Activated CD8-positive, alpha-beta memory T cell treated with anti-CD3 and anti-CD28 coated beads for 48 hours (primary cell): ENCODE data around the gene GPX6.
A peak's percentile ranks its signal among the peaks of the same experiment; 100 is the strongest.
"Not testable (repeated sequence)": the region's sequence is repeated elsewhere in the genome, so short reads cannot be mapped to it uniquely, and the experiment has no call there.

Experiments
- DNase-seq, 3 experiments: peaks; one replicate each; pipeline ENCODE4 v3.0.0-alpha.2; 2020; ENCODE audit warnings: low read depth in 2 of 3, low spot score in 2 of 3

The GPX6 gene, protein sequence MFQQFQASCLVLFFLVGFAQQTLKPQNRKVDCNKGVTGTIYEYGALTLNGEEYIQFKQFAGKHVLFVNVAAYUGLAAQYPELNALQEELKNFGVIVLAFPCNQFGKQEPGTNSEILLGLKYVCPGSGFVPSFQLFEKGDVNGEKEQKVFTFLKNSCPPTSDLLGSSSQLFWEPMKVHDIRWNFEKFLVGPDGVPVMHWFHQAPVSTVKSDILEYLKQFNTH

GRCh38 chr6:28515676-28516075 is at the start of gene GPX6:
GPX6 (minus strand) TSS chr6:28515793; CDS start chr6:28515743, 50 bp downstream.
- DNase-seq = no peak

GRCh38 chr6:28563430-28564095 is 48.0 kb upstream of the GPX6 start:
- no peak for DNase-seq

DNA sequence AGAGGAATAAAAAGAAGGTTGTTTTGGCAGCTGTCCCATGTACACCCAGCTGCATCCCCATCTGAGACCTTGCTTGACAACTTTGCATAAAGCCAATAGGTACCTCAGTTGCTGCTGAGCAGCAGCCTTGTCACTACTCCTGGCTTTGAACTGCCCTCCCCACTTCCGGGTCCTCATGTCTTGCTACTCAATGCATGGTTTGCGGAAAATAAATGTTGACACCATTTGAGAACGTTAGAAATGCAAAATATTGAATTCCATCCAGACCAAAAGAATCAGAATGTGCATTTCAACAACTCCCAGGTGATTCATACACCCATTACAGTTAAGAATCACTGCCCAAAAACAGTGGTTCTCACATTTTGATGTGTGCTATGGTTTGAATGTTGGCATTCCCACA is 43.0 kb upstream of the GPX6 start:
- DNase-seq = no peak

GRCh38 chr6:28555136-28555535 is 39.5 kb upstream of the GPX6 start:
- no peak for DNase-seq

DNA sequence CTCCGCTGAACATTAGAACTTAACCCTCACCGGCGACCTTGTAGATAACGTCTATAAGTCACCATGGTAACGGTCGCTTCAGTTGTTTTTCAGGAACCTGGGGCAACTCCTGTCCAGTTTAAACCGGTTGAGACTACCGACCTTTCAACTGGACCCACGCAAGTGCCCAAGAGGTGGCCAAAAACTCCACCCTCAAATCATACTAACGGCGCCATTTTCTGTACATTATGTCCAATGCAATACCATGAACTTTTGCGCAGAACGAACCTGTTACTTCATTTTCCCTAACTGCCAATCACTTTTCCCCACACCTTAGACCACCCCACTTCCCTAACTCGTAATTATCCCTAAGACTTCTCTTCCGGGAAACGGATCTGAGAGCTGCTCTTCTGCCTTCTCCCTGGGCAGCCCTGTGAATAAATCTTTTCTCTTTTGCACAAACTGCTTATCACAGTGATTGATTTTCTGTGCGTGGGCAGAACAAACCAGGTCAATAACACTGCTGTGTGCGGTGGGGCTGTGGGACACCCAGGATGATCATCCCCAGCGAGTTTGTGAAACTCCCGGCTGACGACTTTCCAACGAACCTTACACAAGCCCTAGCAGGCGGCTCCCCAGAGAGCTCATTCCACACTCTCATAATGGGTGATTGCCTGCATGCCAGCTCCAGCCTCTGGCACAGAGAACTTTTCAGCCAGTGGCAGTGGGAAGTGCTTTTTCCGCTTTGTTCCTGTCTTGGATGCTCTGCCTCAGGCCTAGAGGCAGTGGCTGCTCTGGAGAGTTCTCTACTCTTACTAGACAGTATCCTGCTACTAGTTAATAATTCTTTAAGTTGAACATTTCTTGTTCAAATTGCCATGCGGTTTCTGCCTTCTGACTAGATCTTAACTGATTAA is 38.6 kb upstream of the GPX6 start:
- DNase-seq = no peak

DNA sequence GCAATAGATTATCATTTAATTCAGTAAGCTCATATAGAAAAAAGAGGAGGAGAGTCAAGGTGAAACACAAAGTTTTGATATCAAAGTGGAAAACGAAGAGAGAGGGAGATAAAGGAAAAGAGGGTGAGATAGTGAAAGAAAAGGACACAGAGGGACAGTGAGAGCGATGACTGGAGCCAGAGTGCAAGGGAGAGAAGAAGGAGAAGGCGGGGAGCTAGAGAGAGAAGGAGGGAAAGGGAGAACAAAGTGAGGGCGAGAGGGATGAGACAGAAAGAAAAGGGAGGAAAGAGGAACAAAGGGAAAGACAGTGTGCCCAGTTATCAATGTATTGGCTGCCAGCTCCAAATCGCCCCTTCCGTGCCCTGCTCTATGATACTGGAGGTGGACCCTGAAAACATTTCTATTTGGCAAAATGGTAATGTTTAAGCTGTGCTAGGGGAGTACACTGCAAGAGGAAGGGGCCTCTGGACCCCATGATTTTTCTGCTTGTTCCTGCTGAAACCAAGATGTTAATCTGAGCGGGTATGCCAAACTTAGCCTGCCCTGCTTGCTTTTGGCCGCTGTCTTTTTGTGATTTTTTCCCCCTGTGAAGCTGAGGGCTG is 37.9 kb upstream of the GPX6 start:
- DNase-seq = no peak

DNA sequence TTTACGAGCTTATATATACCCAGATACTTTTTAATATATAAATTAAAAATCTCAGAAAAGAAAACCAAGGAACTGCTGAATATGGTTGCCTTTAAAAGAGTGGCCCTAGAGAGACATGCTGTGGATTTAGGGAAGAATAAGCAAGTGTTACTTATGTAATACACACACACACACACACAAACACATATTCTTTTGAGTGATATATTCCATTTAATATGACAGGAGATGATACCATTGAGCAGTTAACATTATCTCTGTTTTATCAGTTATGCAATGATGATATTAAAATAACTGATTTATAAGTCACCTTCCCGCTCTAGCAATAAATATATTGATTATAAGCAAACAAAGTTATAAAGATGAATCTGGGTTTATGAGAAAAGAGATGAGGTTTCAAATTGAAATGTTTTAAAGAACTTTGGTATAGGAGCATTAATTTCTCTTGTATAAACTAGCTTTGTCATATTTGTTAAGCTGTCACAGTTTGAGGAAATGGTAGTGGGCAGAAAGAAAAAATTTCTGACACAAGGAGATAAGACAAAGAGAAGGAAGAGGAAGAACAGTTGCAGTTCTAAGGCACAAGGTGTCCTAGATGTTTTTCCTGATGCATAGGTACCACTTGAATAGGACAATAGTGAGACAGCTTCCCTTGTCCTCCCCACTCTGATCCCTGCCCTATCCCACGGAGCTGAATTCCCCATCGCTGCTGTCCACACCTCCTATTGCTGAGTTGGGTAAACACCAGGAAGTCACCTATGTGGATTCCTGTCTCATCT is 36.5 kb upstream of the GPX6 start:
- no peak for DNase-seq

GRCh38 chr6:28547003-28547402 is 31.4 kb upstream of the GPX6 start:
- not testable (repeated sequence) for DNase-seq

- no peak for DNase-seq
These were observed 30.4 kb upstream of the GPX6 start for GRCh38 chr6:28545955-28546354.

- DNase-seq = peak in 1 of 3 experiments; percentile 5
These were observed 28.3 kb upstream of the GPX6 start for GRCh38 chr6:28543651-28544610.

- DNase-seq = peak in 2 of 3 experiments; percentile 12 to 58
These were observed 27.1 kb upstream of the GPX6 start for GRCh38 chr6:28542440-28543296.

DNA sequence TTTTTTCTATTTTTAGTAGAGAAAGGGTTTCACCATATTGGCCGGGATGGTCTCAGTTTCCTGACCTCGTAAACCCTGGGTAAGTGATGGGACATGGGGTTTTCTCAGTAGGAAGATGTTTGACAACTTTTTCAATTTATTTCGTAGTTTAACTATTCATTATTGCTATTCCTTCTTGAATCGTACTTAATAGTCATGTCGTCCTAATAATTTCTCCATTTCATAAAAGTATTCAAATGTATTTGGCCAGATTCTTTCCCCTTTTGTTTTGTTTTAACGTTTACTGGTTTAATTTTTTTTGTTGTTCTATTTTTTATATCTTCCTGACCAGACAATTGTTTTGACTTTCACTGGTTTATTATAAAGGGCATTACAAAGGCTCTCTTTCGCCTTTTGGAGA is 26.4 kb upstream of the GPX6 start:
- no peak for DNase-seq

GRCh38 chr6:28537509-28538140 is 22.0 kb upstream of the GPX6 start:
- no peak for DNase-seq

GRCh38 chr6:28537065-28537464 is 21.5 kb upstream of the GPX6 start:
- no peak for DNase-seq

- DNase-seq = no peak
These were observed 19.3 kb upstream of the GPX6 start for GRCh38 chr6:28534875-28535274.

DNA sequence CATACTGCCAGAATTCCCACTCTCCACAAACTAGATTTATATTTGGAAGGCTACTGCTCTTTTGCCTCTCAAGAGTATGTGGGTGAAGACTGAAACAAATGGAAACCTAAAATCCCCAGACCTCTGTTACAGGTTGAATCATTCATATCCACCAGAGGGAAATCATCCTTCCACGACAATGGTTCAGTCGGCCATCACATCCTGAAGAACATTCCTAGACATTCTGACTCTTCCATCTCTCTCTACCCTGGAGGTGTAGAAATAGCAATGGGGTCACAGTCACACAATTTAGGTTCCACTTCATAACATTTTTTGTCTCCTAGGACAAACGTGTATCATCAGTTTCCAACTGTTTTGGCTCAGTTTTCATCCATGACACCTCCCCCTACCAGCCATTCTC is 18.7 kb upstream of the GPX6 start:
- no peak for DNase-seq

DNA sequence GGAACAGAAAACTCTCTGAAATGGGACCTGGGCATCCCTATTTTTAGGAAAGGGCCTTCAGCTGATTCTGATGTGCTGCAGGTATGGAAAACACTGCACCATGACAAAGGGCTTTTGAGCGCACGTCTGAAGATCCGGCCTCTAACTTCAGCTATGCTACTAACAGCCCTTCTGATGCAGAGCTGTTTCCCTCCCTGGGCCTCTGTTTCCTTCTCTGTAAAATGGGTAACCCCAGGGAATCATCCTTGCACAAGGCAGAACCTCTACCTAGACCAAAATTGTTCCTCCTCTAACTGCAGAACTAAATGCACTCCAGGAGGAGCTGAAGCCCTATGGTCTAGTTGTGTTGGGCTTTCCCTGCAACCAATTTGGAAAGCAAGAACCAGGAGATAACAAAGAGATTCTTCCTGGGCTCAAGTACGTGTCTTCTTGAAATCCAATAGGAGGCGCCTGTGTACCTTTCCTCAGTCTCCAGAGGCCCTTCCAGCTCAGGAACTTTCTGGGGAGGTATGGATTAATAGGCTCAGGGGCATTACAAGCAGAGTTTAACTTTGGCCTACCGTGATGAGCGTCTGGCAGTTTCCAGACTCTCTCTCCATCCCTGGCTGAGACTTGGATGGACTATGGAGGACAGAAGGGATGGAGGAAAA is 16.0 kb upstream of the GPX6 start:
- no peak for DNase-seq

- no peak for DNase-seq
These were observed 15.2 kb upstream of the GPX6 start for GRCh38 chr6:28530777-28531176.
